IPS-20b (cell line): ENCODE data around the gene FAM131C.

Experiments
- H3K27ac ChIP-seq: one replicate; pipeline ENCODE4 v1.5.1; 2013; ENCODE audit warnings: low read length
- H3K27me3 ChIP-seq: 2 replicates; pipeline ENCODE4 v1.6.1; 2013; ENCODE audit warnings: mild to moderate bottlenecking, low read length, inconsistent platforms; ENCODE audit not compliant: insufficient read depth
- H3K36me3 ChIP-seq: 2 replicates; pipeline ENCODE4 v1.6.1; 2013; ENCODE audit warnings: low read depth, mild to moderate bottlenecking, inconsistent platforms, low read length, moderate library complexity; ENCODE audit not compliant: insufficient read depth
- H3K4me1 ChIP-seq: 2 replicates; pipeline ENCODE4 v1.6.1; 2013; ENCODE audit warnings: mild to moderate bottlenecking, control low read depth, inconsistent platforms, low read length, moderate library complexity; ENCODE audit not compliant: insufficient read depth
- H3K4me3 ChIP-seq: 2 replicates; pipeline ENCODE4 v1.5.1; 2013; ENCODE audit warnings: mild to moderate bottlenecking, low read length, inconsistent platforms
- H3K9ac ChIP-seq: 2 replicates; pipeline ENCODE4 v1.6.1; 2013; ENCODE audit warnings: low read depth, mild to moderate bottlenecking, inconsistent platforms, low read length, moderate library complexity
- H3K9me3 ChIP-seq: 2 replicates; pipeline ENCODE4 v1.6.1; 2013; ENCODE audit warnings: mild to moderate bottlenecking, low read depth, low read length, inconsistent platforms; ENCODE audit not compliant: insufficient read depth

Gene FAM131C

DNA sequence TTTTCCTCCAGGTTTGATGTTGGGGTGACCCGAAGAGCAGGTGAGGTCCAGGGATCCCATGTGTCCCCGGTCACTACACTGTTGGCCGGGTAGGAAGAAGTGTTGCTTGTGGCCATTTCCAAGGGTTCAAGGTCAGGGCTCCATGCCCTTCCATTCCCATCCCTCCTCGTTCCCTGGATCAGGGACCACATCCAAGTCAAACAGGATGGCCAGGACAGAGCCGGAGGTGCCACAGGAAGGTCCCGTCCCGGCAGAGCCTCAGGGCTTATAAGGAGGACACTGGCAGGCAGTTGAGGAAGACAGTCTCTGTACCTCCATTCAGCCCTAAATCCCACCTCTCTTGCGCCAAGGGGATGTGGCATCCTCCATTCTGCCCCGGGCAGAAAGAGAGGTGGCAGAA, 22.0 kb upstream of the FAM131C start:
- Histone ChIP-seq H3K4me1 (no peaks in the 10 kb centered on the region; the same call in 1 of the 2 replicates), H3K27ac (no peak overlapping the region), H3K9me3 (no peaks in the 10 kb centered on the region), H3K9ac (no peak overlapping the region), H3K27me3 (no peaks in the 10 kb centered on the region), H3K4me3 (no peak overlapping the region), H3K36me3 (no peaks in the 10 kb centered on the region)

GRCh38 chr1:16094453-16095158, 21.2 kb upstream of the FAM131C start:
- Histone ChIP-seq H3K4me3 (no peak overlapping the region), H3K27me3 (no peaks in the 10 kb centered on the region), H3K36me3 (no peaks in the 10 kb centered on the region), H3K27ac (no peak overlapping the region), H3K9me3 (no peaks in the 10 kb centered on the region), H3K9ac (no peak overlapping the region), H3K4me1 (no peaks in the 10 kb centered on the region; the same call in 1 of the 2 replicates)

DNA sequence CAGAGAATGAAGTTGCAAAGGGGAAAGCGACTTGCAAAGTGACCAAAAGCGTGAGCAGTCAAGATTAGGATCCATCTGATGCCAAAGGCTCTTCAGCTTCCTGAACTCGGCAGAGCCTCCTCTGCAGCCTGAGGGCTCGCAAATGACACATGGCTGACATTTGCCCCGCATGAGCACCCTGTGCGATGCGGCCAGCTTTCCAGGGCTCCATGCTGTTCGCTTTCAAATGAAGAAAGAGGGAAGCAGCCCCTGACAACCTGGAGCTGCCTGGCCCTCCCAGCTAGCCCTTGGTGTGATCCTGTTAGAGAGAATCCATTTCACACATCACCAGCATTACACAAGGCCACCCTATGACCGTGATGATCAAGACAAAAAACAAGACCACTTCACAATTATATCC, 20.2 kb upstream of the FAM131C start:
- no peak overlapping the region for H3K27ac ChIP-seq
- no peak overlapping the region for H3K9ac ChIP-seq
- H3K9me3 ChIP-seq: no peaks in the 10 kb centered on the region
- H3K4me1 ChIP-seq: no peaks in the 10 kb centered on the region; the same call in 1 of the 2 replicates
- H3K4me3 ChIP-seq: no peak overlapping the region
- H3K36me3 ChIP-seq: no peaks in the 10 kb centered on the region
- no peaks in the 10 kb centered on the region for H3K27me3 ChIP-seq

DNA sequence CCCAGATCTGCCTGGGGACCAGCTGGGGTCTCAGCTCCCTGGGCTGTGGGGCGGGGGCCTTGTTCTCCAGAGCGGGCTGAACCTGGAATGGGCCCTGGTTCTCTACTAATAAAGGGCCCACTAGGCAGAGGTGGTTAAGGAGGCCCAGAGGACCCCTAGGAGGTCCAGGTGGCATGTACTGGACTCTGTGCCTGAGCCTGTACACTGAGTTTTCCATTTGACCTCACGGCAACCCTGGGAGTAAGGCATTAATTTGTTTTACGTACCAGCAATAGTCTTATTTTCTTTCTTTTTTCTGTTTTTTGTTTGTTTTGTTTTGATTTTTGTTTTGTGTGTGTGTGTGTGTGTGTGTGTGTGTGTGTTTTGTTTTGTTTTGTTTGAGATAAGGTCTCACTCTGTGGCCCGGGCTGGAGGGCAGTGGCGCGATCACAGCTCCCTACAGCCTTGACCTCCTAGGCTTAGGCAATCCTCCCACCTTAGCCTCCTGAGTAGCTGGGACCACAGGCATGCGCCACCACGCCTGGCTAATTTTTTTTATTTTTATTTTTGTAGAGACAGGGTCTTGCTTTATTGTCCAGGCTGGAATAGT, 19.6 kb upstream of the FAM131C start:
- Histone ChIP-seq H3K4me1 (no peaks in the 10 kb centered on the region; the same call in 1 of the 2 replicates), H3K9me3 (no peaks in the 10 kb centered on the region), H3K9ac (no peak overlapping the region), H3K4me3 (no peak overlapping the region), H3K27me3 (no peaks in the 10 kb centered on the region), H3K27ac (no peak overlapping the region), H3K36me3 (no peaks in the 10 kb centered on the region)

GRCh38 chr1:16092097-16092922, 18.9 kb upstream of the FAM131C start:
- no peaks in the 10 kb centered on the region for H3K36me3 ChIP-seq
- no peaks in the 10 kb centered on the region for H3K27me3 ChIP-seq
- no peaks in the 10 kb centered on the region for H3K9me3 ChIP-seq
- no peak overlapping the region for H3K4me3 ChIP-seq
- no peaks in the 10 kb centered on the region; the same call in 1 of the 2 replicates for H3K4me1 ChIP-seq
- H3K27ac ChIP-seq: no peak overlapping the region
- H3K9ac ChIP-seq: no peak overlapping the region

GRCh38 chr1:16091296-16091695, 17.8 kb upstream of the FAM131C start:
- H3K4me3 ChIP-seq: no peak overlapping the region
- H3K27me3 ChIP-seq: no peaks in the 10 kb centered on the region
- H3K9me3 ChIP-seq: no peaks in the 10 kb centered on the region
- no peaks in the 10 kb centered on the region for H3K36me3 ChIP-seq
- no peak overlapping the region for H3K9ac ChIP-seq
- H3K4me1 ChIP-seq: no peaks in the 10 kb centered on the region; the same call in 1 of the 2 replicates
- H3K27ac ChIP-seq: no peak overlapping the region

GRCh38 chr1:16090076-16090826, 16.8 kb upstream of the FAM131C start:
- H3K4me1 ChIP-seq: no peaks in the 10 kb centered on the region
- H3K27ac ChIP-seq: no peak overlapping the region
- no peaks in the 10 kb centered on the region for H3K36me3 ChIP-seq
- H3K27me3 ChIP-seq: no peaks in the 10 kb centered on the region
- no peak overlapping the region for H3K9ac ChIP-seq
- H3K4me3 ChIP-seq: no peak overlapping the region
- H3K9me3 ChIP-seq: no peaks in the 10 kb centered on the region

DNA sequence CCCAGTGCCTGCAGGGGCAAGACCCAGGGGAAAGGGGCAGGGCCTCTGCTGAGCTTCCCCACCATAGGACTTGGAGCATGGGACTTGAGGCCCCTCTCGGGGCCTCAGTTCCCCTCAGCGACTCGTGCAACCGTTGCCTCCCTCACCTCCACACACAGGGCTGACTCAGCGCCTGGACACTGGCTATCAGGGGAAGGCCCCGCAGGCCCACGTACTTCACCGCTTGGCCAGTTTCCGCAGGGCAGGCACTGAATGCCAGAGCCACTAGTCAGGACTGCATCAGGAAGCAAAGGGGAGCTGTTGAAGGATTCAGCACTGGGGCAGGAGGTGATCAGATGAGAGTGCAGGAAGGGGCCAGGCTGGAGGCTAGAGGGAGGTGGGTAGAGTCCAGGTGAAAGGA, 15.5 kb upstream of the FAM131C start:
- no peak overlapping the region for H3K27ac ChIP-seq
- H3K36me3 ChIP-seq: no peaks in the 10 kb centered on the region
- H3K27me3 ChIP-seq: no peaks in the 10 kb centered on the region

DNA sequence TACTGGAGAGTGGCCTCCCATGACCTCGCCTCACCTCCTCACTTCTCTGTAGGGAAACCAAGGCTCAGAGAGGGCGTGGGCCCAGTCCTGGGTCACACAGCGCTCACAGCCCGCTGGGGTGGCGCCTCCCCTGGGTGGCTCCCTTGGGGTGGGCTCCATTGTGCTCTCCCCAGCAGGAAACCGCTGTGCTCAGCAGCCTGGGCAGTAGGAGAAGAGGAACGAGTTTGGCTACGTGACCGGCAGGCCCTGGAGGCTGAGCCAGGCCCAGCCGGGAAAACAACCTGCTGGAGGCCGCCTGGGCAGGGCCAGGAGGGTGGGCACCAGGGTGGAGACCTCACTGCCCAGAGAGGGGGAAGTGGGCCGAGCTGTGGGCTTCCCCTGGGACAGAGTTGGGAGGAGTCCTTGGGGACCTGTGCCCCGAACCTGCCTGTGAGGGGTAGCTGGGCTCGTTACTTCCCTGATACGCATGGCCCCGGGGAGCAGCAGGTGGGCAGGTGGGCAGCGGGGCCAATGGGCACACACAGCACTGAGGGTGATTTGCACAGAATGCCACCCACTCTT, 15.0 kb upstream of the FAM131C start:
- no peaks in the 10 kb centered on the region for H3K4me1 ChIP-seq
- no peak overlapping the region for H3K27ac ChIP-seq
- no peaks in the 10 kb centered on the region for H3K36me3 ChIP-seq
- H3K27me3 ChIP-seq: no peaks in the 10 kb centered on the region
- no peak overlapping the region for H3K9ac ChIP-seq
- H3K4me3 ChIP-seq: no peak overlapping the region
- no peaks in the 10 kb centered on the region for H3K9me3 ChIP-seq

More for the DNA sequence above, 15.5 kb upstream of the FAM131C start:
- H3K4me1 ChIP-seq: no peaks in the 10 kb centered on the region
- no peak overlapping the region for H3K9ac ChIP-seq
- H3K9me3 ChIP-seq: no peaks in the 10 kb centered on the region
- H3K4me3 ChIP-seq: no peak overlapping the region

- no peaks in the 10 kb centered on the region for H3K36me3 ChIP-seq
- no peak overlapping the region for H3K9ac ChIP-seq
- H3K4me3 ChIP-seq: no peak overlapping the region
- no peaks in the 10 kb centered on the region for H3K4me1 ChIP-seq
- no peak overlapping the region for H3K27ac ChIP-seq
- H3K9me3 ChIP-seq: no peaks in the 10 kb centered on the region
- no peaks in the 10 kb centered on the region for H3K27me3 ChIP-seq
These were observed 14.3 kb upstream of the FAM131C start for GRCh38 chr1:16087733-16088132.

DNA sequence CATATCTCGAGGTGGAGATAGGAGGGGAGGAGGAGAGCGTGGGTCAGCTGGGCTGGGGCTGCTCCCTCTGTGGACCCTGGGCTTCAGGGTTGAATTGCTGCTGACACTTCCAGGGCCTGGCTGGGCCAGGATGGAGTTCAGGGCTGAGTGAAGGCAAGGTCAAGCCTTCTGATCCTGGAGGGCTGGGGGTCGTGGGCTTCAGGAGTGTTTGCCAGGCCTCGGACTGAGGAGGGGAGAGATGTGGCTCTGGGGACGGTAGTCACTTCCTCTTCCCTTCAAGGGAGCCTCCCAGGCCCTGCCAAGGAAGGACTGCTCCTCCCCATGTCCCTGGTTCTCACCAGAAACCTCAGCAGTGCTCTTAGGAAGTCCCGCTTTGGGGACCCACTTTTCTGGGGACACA, 12.1 kb upstream of the FAM131C start:
- no peaks in the 10 kb centered on the region for H3K27me3 ChIP-seq
- H3K27ac ChIP-seq: no peak overlapping the region
- no peaks in the 10 kb centered on the region for H3K4me1 ChIP-seq
- H3K9me3 ChIP-seq: no peaks in the 10 kb centered on the region
- no peaks in the 10 kb centered on the region for H3K36me3 ChIP-seq
- H3K4me3 ChIP-seq: no peak overlapping the region
- H3K9ac ChIP-seq: no peak overlapping the region
